ENCODE data around the gene GALM. TPM values are rescaled to one million over a fixed set of nuclear protein-coding genes. Genes with fewer than 3 reads are reported as not detected.

GALM gene
- total RNA-seq, 1 experiment from 2014 or later: 10.0 TPM

GRCh38 chr2:38731090-38731489 is 65.2 kb downstream of the GALM start:
- H2BK120ac ChIP-seq (ENCODE audit: low read depth, low read length, poor library complexity, severe bottlenecking): no peak overlapping the region
- H3K14ac ChIP-seq (ENCODE audit: insufficient read depth, low read length): no peak overlapping the region
- no peak overlapping the region for H3K4me2 ChIP-seq (ENCODE audit: insufficient read depth, insufficient read length, low read length)
- 0 out of 4 replicates have a peak, but pooled peaks cover 2% of the 10 kb centered on the region in 2 experiments for H3K4me1 Mint-ChIP-seq
- no peak overlapping the region for H2BK15ac ChIP-seq (ENCODE audit: low read depth, low read length)
- H3K79me1 ChIP-seq (ENCODE audit: insufficient read depth, low read depth, low read length, poor library complexity, severe bottlenecking): no peaks in the 10 kb centered on the region
- no peak overlapping the region for H2AK5ac ChIP-seq (ENCODE audit: insufficient read length, low read length)
- peak overlapping the region; percentile 28 to 49 (median 48); a peak in 4 of 7 replicates for H3K27ac Mint-ChIP-seq
- H3K27ac ChIP-seq (ENCODE audit: insufficient read length, low read depth, low read length): no peak overlapping the region
- H3T11ph ChIP-seq (ENCODE audit: low read length): no peak overlapping the region
- H3K79me2 ChIP-seq (ENCODE audit: insufficient read depth, low read length): no peaks in the 10 kb centered on the region
- H3K4me1 ChIP-seq (ENCODE audit: insufficient read depth, low read length): no peaks in the 10 kb centered on the region
- H4K91ac ChIP-seq (ENCODE audit: insufficient read length, low read depth, low read length): no peak overlapping the region
- no peaks in the 10 kb centered on the region for H3K27me3 ChIP-seq (ENCODE audit: insufficient read depth, low read length)
- H2AFZ ChIP-seq (ENCODE audit: low read length): no peak overlapping the region
- no peaks in the 10 kb centered on the region for H3K23me2 ChIP-seq (ENCODE audit: insufficient read length, low read depth, low read length, poor library complexity, severe bottlenecking)
- no peak overlapping the region for H3K4me3 Mint-ChIP-seq
- no peak overlapping the region for H4K8ac ChIP-seq (replicated peaks; ENCODE audit: insufficient read length, low read depth, low read length)
- no peaks in the 10 kb centered on the region for H4K20me1 ChIP-seq (ENCODE audit: control insufficient read depth, insufficient read depth, insufficient read length)
- no peak overlapping the region for H3K9ac ChIP-seq (ENCODE audit: extremely low read depth, insufficient read length, low read length)
- no peak for TF ChIP-seq CTCF (conservative IDR thresholded peaks at IDR 0.05)
- H3K4ac ChIP-seq (ENCODE audit: low read depth, low read length): no peak overlapping the region
- no CpG with 5 or more reads among the region's 7 CpGs for WGBS (ENCODE audit: extremely low coverage, insufficient read length, low lambda C conversion rate)
- no peaks in the 10 kb centered on the region for H3K9me3 Mint-ChIP-seq
- DNase-seq: no peak
- H2BK5ac ChIP-seq (ENCODE audit: insufficient read length, low read length): no peak overlapping the region
- H3K18ac ChIP-seq (ENCODE audit: insufficient read length, low read depth, low read length): no peak overlapping the region
- H3K56ac ChIP-seq (ENCODE audit: insufficient read length, low read depth, low read length): no peak overlapping the region
- H2BK20ac ChIP-seq (ENCODE audit: low read depth, low read length, poor library complexity, severe bottlenecking): no peak overlapping the region
- H3K36me3 Mint-ChIP-seq (ENCODE audit: insufficient read depth in 1 of 3, low read depth in 3 of 3): peaks cover 1 to 16% (median 13%) of the 10 kb centered on the region in 3 experiments; a peak in 6 of 7 replicates
- H2BK12ac ChIP-seq (ENCODE audit: insufficient read length, low read depth, low read length): no peak overlapping the region
- H3K27me3 Mint-ChIP-seq (ENCODE audit: low read depth): no peaks in the 10 kb centered on the region
- no peaks in the 10 kb centered on the region for H3K9me3 ChIP-seq (ENCODE audit: control insufficient read depth, low read depth, low read length)
- no peak overlapping the region for H3K23ac ChIP-seq (ENCODE audit: insufficient read length, low read depth, low read length)
- H4K5ac ChIP-seq (ENCODE audit: insufficient read length, low read depth, low read length): no peak overlapping the region

Data from H9 (cell line).